HepG2 (cell line): ENCODE data around the gene FUCA2. TPM values are rescaled to one million over a fixed set of nuclear protein-coding genes. Genes with fewer than 3 reads are reported as not detected.

ENCODE experiments used
- EP300 ChIP-seq, 3 experiments: sonication (generic) in 1 of 3; formaldehyde crosslinking in 1 of 3; IDR thresholded peaks; 2 replicates each; pipeline versions ENCODE4 v1.5.1 to v1.6.1; 2011 to 2020; ENCODE audit warnings: low read depth in 2 of 3, low read length in 2 of 3, borderline replicate concordance in 1 of 3, improper control_type of control experiment in 1 of 3, mild to moderate bottlenecking in 1 of 3, missing genetic modification reagents in 1 of 3, moderate library complexity in 1 of 3
- ESRRA ChIP-seq: sonication (generic); formaldehyde crosslinking; IDR thresholded peaks from 2 replicates; pipeline ENCODE4 v1.5.1; 2020; ENCODE audit warnings: mild to moderate bottlenecking, low read depth, missing genetic modification reagents
- FOXJ3 ChIP-seq: sonication (generic); formaldehyde crosslinking; IDR thresholded peaks from 2 replicates; pipeline ENCODE4 v1.4.0; 2020; ENCODE audit warnings: missing genetic modification reagents, mild to moderate bottlenecking, borderline replicate concordance
- FOXP1 ChIP-seq, 2 experiments: fragments of 450-650 bp in 1 of 2; IDR thresholded peaks; 2 replicates each; pipeline ENCODE4 v1.6.1; 2017 to 2018; ENCODE audit warnings: antibody characterized with exemption in 1 of 2
- FUBP1 ChIP-seq: sonication (generic); formaldehyde crosslinking; IDR thresholded peaks from 2 replicates; pipeline ENCODE4 v1.5.1; 2020; ENCODE audit warnings: missing genetic modification reagents, mild to moderate bottlenecking, borderline replicate concordance
- GABPA ChIP-seq, 2 experiments: IDR thresholded peaks; 2 replicates each; pipeline ENCODE4 v1.6.1; 2011 to 2016; ENCODE audit warnings: low read depth in 2 of 2, low read length in 1 of 2, missing biosample characterization in 1 of 2, missing genetic modification characterization in 1 of 2
- MTF1 ChIP-seq: sonication (generic); formaldehyde crosslinking; IDR thresholded peaks from 2 replicates; pipeline ENCODE4 v1.5.0; 2020; ENCODE audit warnings: missing genetic modification reagents
- NR2F6 ChIP-seq, 2 experiments: IDR thresholded peaks; 2 replicates each; pipeline ENCODE4 v1.6.1; 2016; ENCODE audit warnings: antibody characterized with exemption in 1 of 2, mild to moderate bottlenecking in 1 of 2
- PRPF4 ChIP-seq: fragments of 200-400 bp; formaldehyde crosslinking; IDR thresholded peaks from 2 replicates; pipeline ENCODE4 v1.6.1; 2016; ENCODE audit warnings: low read length, low read depth; ENCODE audit not compliant: poor library complexity, severe bottlenecking
- SOX5 ChIP-seq: IDR thresholded peaks from 2 replicates; pipeline ENCODE4 v1.6.1; 2016; ENCODE audit warnings: borderline replicate concordance
- TERF1 ChIP-seq: sonication (generic); formaldehyde crosslinking; IDR thresholded peaks from 2 replicates; pipeline ENCODE4 v1.8.0; 2022; ENCODE audit warnings: mild to moderate bottlenecking, missing genetic modification reagents, moderate library complexity
- THAP11 ChIP-seq: IDR thresholded peaks from 2 replicates; pipeline ENCODE4 v1.6.1; 2016; ENCODE audit warnings: missing biosample characterization, missing genetic modification reagents
- ZMAT3 ChIP-seq: sonication (generic); formaldehyde crosslinking; conservative IDR thresholded peaks from 2 replicates; pipeline ENCODE4 v1.7.0; 2021; ENCODE audit warnings: missing genetic modification reagents
- ZNF20 ChIP-seq: sonication (generic); formaldehyde crosslinking; IDR thresholded peaks from 2 replicates; pipeline ENCODE4 v1.4.0; 2020; ENCODE audit warnings: mild to moderate bottlenecking, moderate library complexity, missing genetic modification reagents
- ZNF34 ChIP-seq: sonication (generic); formaldehyde crosslinking; IDR thresholded peaks from 2 replicates; pipeline ENCODE4 v1.4.0; 2020; ENCODE audit warnings: mild to moderate bottlenecking, missing genetic modification reagents, borderline replicate concordance
- ZNF550 ChIP-seq: sonication (generic); formaldehyde crosslinking; IDR thresholded peaks from 2 replicates; pipeline ENCODE4 v1.4.0; 2020; ENCODE audit warnings: mild to moderate bottlenecking, missing genetic modification reagents, borderline replicate concordance
- ZNF598 ChIP-seq: sonication (generic); formaldehyde crosslinking; IDR thresholded peaks from 2 replicates; pipeline ENCODE4 v1.5.1; 2020; ENCODE audit warnings: mild to moderate bottlenecking, missing genetic modification reagents, borderline replicate concordance
- ZNF777 ChIP-seq: sonication (generic); formaldehyde crosslinking; IDR thresholded peaks from 2 replicates; pipeline ENCODE4 v1.4.0; 2020; ENCODE audit warnings: missing genetic modification reagents
- ZNF850 ChIP-seq: sonication (generic); formaldehyde crosslinking; conservative IDR thresholded peaks from 2 replicates; pipeline ENCODE4 v1.9.0; 2021; ENCODE audit warnings: mild to moderate bottlenecking, missing genetic modification reagents
- ZSCAN22 ChIP-seq: sonication (generic); formaldehyde crosslinking; IDR thresholded peaks from 2 replicates; pipeline ENCODE4 v1.4.0; 2020; ENCODE audit warnings: mild to moderate bottlenecking, missing genetic modification reagents
- polyA plus RNA-seq, 8 experiments: library from polyadenylated mRNA; depleted of rRNA in 3 of 8; stranded (reverse) in 7 of 8; unstranded in 1 of 8; fragments of >200 nt; fragmentation: Illumina TruSeq in 4 of 8; extraction: Trizol in 4 of 8; gene quantifications; 2 replicates each; pipeline versions ENCODE4 v1.2.1 to v1.2.3, GENCODE V29; 2011 to 2016; ENCODE audit warnings: low read depth in 4 of 8, missing spikeins in 1 of 8, mixed read lengths in 1 of 8; ENCODE audit not compliant: insufficient read depth in 1 of 8
- total RNA-seq, 5 experiments: library from RNA; depleted of rRNA; stranded (reverse); fragments of >200 nt; fragmentation: Illumina TruSeq; extraction: Trizol; gene quantifications; 2 replicates each; pipeline ENCODE4 v1.2.3, GENCODE V29; 2016; ENCODE audit warnings: low read depth in 1 of 5
- TF ChIP-seq, protein P1 (sequence below): sonication (generic); formaldehyde crosslinking; IDR thresholded peaks from 2 replicates; pipeline ENCODE4 v1.4.0; 2020; ENCODE audit warnings: missing genetic modification reagents, borderline replicate concordance
- TF ChIP-seq, protein P2 (sequence below): IDR thresholded peaks from 2 replicates; pipeline ENCODE4 v1.6.1; 2018; ENCODE audit warnings: missing genetic modification reagents, mild to moderate bottlenecking, missing compliant biosample characterization

FUCA2 gene
- total and polyA plus RNA-seq, 2 of the 13 experiments (the other 11 are each of a cell fraction or from before 2014, with no cell fraction given): 87.4 to 144 TPM

- TF ChIP-seq TERF1 (CRISPR knock-in tag): 0 out of 2 replicates have a peak, but pooled peaks have one; percentile 14
- TF ChIP-seq ZSCAN22 (CRISPR knock-in tag): 0 out of 2 replicates have a peak, but pooled peaks have one; percentile 26
- peak; percentile 9; the same call in 1 of the 2 replicates for TF ChIP-seq ZNF850
- TF ChIP-seq GABPA (IDR thresholded peaks at IDR 0.05; ENCODE audit: low read depth, low read length): no peak
- TF ChIP-seq GABPA (CRISPR knock-in tag; IDR thresholded peaks at IDR 0.05; ENCODE audit: low read depth): peak; percentile 43; the same call in 1 of the 2 replicates
- no peak for TF ChIP-seq ZNF550
- 0 out of 2 replicates have a peak, but pooled peaks have one; percentile 21 for TF ChIP-seq ZMAT3 (CRISPR knock-in tag)
- TF ChIP-seq FUBP1 (CRISPR knock-in tag): peak; percentile 72; the same call in 1 of the 2 replicates
- TF ChIP-seq, protein P1, sequence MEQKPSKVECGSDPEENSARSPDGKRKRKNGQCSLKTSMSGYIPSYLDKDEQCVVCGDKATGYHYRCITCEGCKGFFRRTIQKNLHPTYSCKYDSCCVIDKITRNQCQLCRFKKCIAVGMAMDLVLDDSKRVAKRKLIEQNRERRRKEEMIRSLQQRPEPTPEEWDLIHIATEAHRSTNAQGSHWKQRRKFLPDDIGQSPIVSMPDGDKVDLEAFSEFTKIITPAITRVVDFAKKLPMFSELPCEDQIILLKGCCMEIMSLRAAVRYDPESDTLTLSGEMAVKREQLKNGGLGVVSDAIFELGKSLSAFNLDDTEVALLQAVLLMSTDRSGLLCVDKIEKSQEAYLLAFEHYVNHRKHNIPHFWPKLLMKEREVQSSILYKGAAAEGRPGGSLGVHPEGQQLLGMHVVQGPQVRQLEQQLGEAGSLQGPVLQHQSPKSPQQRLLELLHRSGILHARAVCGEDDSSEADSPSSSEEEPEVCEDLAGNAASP (CRISPR knock-in tag): peak; percentile 18; the same call in 1 of the 2 replicates
- peak; percentile 53 for TF ChIP-seq NR2F6 (IDR thresholded peaks at IDR 0.05)
- TF ChIP-seq NR2F6 (CRISPR knock-in tag; IDR thresholded peaks at IDR 0.05): 0 out of 2 replicates have a peak, but pooled peaks have one; percentile 24
- peak; percentile 44; the same call in 1 of the 2 replicates for TF ChIP-seq SOX5 (CRISPR knock-in tag)
- TF ChIP-seq ZNF20: no peak
- TF ChIP-seq, protein P2, sequence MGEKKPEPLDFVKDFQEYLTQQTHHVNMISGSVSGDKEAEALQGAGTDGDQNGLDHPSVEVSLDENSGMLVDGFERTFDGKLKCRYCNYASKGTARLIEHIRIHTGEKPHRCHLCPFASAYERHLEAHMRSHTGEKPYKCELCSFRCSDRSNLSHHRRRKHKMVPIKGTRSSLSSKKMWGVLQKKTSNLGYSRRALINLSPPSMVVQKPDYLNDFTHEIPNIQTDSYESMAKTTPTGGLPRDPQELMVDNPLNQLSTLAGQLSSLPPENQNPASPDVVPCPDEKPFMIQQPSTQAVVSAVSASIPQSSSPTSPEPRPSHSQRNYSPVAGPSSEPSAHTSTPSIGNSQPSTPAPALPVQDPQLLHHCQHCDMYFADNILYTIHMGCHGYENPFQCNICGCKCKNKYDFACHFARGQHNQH (CRISPR knock-in tag): peak; percentile 53
- TF ChIP-seq ZNF34 (CRISPR knock-in tag): no peak
- 0 out of 4 replicates have a peak, but pooled peaks of 1 of the 2 experiments have one; percentile 6 for TF ChIP-seq EP300 (IDR thresholded peaks at IDR 0.05; ENCODE audit: low read depth in 2 of 2, low read length in 2 of 2)
- TF ChIP-seq EP300 (CRISPR knock-in tag; IDR thresholded peaks at IDR 0.05; ENCODE audit: borderline replicate concordance): no peak
- no peak for TF ChIP-seq ESRRA (CRISPR knock-in tag)
- 0 out of 2 replicates have a peak, but pooled peaks have one; percentile 34 for TF ChIP-seq THAP11 (CRISPR knock-in tag)
- no peak for TF ChIP-seq FOXP1 (IDR thresholded peaks at IDR 0.05)
- TF ChIP-seq FOXP1 (CRISPR knock-in tag; IDR thresholded peaks at IDR 0.05): peak; percentile 31; the same call in 1 of the 2 replicates
- TF ChIP-seq PRPF4: peak; percentile 87
- 0 out of 2 replicates have a peak, but pooled peaks have one; percentile 41 for TF ChIP-seq FOXJ3 (CRISPR knock-in tag)
- 0 out of 2 replicates have a peak, but pooled peaks have one; percentile 6 for TF ChIP-seq ZNF777 (CRISPR knock-in tag)
- TF ChIP-seq MTF1: no peak
- no peak for TF ChIP-seq ZNF598 (CRISPR knock-in tag)
Observed at GRCh38 chr6:143449714-143450452, 61.6 kb downstream of the FUCA2 start (continued).
